ENCODE results near the gene ZNF276. TPM values are rescaled to one million over a fixed set of nuclear protein-coding genes. Genes with fewer than 3 reads are reported as not detected.

The ZNF276 gene
- total and polyA plus RNA-seq, 2 donors (not counting 1 experiment from before 2014, with no cell fraction given) = 82.7 to 110 TPM

- Histone ChIP-seq H3K4me3 (ENCODE audit: control extremely low read depth in 1 of 5, extremely low read depth in 1 of 5, insufficient read depth in 1 of 5, low read depth in 2 of 5, low read length in 4 of 5) (peak overlapping the region; percentile 17 to 96 (median 78)), H3K9ac (ENCODE audit: low read length) (peak overlapping the region; percentile 91), H3K36me3 (replicated peaks in 1 of 2; ENCODE audit: control extremely low read depth in 1 of 2, control insufficient read depth in 1 of 2, extremely low read depth in 1 of 2, insufficient read depth in 2 of 2, low read length in 1 of 2) (peaks cover 2 to 20% of the 10 kb centered on the region in 2 experiments), H2AFZ (ENCODE audit: insufficient read depth, low read depth, low read length, poor library complexity, severe bottlenecking) (peak overlapping the region; percentile 99), H3K9me3 (ENCODE audit: control extremely low read depth in 1 of 3, control insufficient read depth in 2 of 3, insufficient read depth in 1 of 3, low read length in 2 of 3) (no peaks in the 10 kb centered on the region), H4K20me1 (ENCODE audit: control insufficient read depth, insufficient read depth, low read length, poor library complexity, severe bottlenecking) (peaks cover 13% of the 10 kb centered on the region), H3K27ac (ENCODE audit: low read length in 2 of 2) (peak overlapping the region; percentile 54 to 83), H3K79me2 (ENCODE audit: control insufficient read depth, insufficient read depth, low read length) (peaks cover 32% of the 10 kb centered on the region), H3K27me3 (replicated peaks in 1 of 4; ENCODE audit: control extremely low read depth in 1 of 4, control insufficient read depth in 3 of 4, insufficient read depth in 4 of 4, low read length in 3 of 4) (no peaks in the 10 kb centered on the region), H3K4me1 (ENCODE audit: control insufficient read depth in 2 of 2, insufficient read depth in 2 of 2, low read length in 2 of 2) (peaks cover 7 to 15% of the 10 kb centered on the region in 2 donors), H3K4me2 (replicated peaks; ENCODE audit: low read depth, low read length, poor library complexity, severe bottlenecking) (peak overlapping the region; percentile 100)
- ATAC-seq (ENCODE audit: low read depth) (peak; percentile 22), DNase-seq (no peak)
- Mint-ChIP-seq H3K4me1 (peaks cover 18% of the 10 kb centered on the region), H3K27me3 (no peaks in the 10 kb centered on the region), H3K9me3 (ENCODE audit: insufficient read depth) (no peaks in the 10 kb centered on the region), H3K27ac (peak overlapping the region; percentile 90), H3K4me3 (peak overlapping the region; percentile 96)
- intact Hi-C loops (cut with micrococcal nuclease) = loop anchor here (5.0 kb wide), 2 partner anchors 35 to 125 kb away; partner anchors contain the start of genes RPL13, VPS9D1 and ZNF276
- TF ChIP-seq EZH2 (IDR thresholded peaks at IDR 0.05; ENCODE audit: borderline replicate concordance, insufficient read depth, low read depth, low read length, poor library complexity, severe bottlenecking) (no peak), CTCF (IDR thresholded peaks at IDR 0.05) (no peak)
- ChIA-PET POLR2A (interaction anchor here (0.6 to 1.5 kb wide), 5 partner anchors 9 to 186 kb away, joined by 3 to 8 read pairs (median 6); partner anchors contain the start of genes SPATA2L and TCF25), CTCF (interaction anchor here (1.0 to 1.9 kb wide), 3 partner anchors 12 to 173 kb away, joined by 3 to 8 read pairs (median 3); no protein-coding TSS in a partner anchor)
- WGBS (ENCODE audit: insufficient coverage) = 26% methylated on average over 40 of the region's 42 CpGs
These were observed 34.0 kb upstream of the ZNF276 start for GRCh38 chr16:89687092-89687940.

All from B cell (primary cell).